HG03457 (cell line): ENCODE results near the gene MMS22L.

Experiments used
- ATAC-seq: cut with Tn5 transposase; IDR thresholded peaks from one replicate; pipeline ENCODE4 v1.9.1; 2021; ENCODE audit warnings: moderate number of reproducible peaks; ENCODE audit not compliant: unreplicated experiment

Gene MMS22L

DNA sequence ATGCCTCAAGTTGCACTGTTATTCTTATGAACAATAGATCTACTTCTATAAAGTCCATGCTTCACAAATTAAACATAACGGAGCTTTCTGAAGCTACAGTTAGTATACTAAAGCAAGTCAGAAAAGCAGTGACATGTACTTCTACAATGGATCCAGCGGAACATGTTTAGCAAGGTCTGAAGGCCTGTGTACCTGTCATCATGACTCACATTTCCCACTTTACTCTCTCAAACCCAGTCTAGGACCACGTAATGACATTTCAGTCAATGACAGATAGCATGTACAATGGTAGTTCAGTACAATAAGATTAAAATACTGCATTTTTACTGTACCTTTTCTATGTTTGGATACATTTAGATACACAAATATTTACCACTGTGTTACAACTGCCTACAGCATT lies 132.1 kb downstream of the MMS22L start:
- ATAC-seq, result no peak

DNA sequence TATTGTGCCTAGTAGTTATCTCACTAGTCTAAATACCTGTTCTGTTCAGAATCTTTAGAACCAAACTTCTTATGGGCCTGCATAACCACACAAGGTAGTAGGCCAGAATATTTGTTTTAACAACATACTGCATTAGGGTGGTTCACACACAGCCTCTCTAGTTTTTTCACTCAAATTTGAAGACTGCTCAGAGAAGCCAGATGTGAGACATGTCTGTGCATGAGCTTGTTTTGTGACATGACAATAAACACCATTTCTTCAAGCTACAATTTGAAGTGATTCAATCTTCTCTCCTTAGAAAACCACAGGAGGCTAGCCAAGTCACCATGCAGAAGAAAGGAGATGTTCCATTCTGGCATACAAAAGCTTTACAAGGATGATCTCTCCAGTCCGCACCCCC lies 135.6 kb downstream of the MMS22L start:
- no peak for ATAC-seq

DNA sequence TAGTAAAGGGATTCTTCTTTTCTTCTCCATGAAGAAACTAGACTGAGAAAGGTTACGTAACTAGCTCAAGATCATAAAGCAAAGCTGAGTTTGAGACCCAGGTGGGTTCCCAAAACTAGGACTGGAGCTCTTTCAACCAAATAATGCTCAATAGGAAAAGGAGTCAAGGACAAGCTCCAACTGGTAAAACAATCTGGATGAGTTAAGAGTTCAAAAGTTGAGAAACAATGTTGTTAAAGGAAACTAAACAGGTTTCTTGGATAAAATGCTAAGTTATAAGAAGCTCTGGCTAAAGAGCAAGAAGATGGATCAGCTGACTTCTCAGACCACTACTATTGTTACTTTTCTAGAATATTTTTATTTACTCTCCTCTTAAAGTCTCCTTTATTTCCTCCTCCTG lies 137.3 kb downstream of the MMS22L start:
- no peak for ATAC-seq

GRCh38 chr6:97141756-97142155 lies 141.3 kb downstream of the MMS22L start:
- ATAC-seq, result no peak

- ATAC-seq, result no peak
Observed at GRCh38 chr6:97138581-97138980, 144.4 kb downstream of the MMS22L start.

- no peak for ATAC-seq
Observed at GRCh38 chr6:97136626-97137358, 146.2 kb downstream of the MMS22L start.

DNA sequence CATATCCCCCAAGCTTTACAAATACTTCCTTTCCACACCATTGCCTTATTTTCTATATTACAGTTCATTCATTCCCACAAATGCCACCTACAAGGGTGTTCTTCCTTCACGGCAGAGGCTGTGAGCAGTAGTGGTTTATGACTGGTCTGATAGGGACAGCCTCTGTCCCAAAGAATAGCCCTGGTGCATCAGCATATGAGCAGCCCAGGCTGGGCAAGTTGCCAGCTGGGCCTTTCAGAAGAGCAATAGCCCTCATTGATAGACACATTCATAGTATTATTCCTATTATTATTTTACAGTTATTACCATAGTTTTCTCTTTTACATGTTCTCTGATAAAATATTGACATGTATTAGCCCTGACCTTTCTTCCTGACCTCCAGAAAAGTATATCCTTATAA lies 149.9 kb downstream of the MMS22L start:
- no peak for ATAC-seq

DNA sequence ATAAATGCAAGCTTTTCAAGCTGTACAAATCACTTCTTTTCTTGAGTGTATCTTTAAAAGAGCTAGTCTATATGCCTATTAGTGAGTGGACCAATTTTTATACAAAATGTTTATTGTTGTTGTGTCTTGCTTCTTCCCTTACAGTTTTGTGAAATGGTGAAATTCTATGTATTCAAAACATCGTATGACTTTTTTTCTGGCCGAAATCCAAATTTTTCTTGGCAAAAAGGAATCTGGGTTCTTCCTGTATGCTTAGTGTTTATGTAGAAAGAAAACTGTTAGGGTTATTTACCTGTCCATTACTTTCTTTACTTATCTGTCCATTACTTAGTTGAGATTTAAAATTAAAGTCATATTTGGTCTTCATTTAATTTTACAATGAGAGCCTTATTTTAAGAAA lies 153.9 kb downstream of the MMS22L start:
- ATAC-seq, result no peak

DNA sequence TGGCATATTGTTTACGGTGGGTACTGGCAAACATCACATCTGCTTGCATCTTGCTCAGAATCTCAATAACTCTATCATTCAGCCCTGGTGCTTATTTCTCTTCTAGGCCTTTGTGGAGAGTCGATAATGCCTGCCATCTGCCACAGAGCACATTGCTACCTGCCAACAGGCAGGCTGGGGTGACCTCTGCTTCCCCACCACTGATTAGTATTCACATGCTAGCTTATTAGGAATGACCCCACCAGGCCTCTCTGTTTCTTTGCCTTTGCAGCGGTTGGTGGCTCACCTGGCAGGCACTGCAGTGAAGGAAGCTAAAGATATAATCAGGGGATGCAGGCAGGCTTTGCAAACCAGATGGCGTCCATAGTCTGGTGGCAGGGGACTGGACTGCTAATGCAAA lies 154.5 kb downstream of the MMS22L start:
- no peak for ATAC-seq

DNA sequence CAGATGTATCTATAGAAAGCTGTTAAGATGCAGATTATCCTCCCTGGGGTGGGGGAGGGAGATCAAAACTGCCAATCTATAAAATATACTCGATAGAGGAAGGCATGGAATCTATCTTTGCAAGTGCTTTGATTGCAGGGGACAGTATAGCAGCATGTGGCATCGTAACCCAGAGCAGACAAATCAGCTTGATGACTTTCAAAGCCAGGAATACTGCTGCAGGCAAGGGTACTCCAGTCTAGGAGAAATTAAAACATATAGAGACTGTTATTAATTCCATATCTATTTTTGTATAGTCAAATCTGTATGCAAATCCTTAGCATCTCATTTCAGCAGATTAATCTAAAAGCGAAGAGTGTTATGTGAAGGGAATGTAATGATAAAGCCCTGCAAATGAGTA lies 159.4 kb downstream of the MMS22L start:
- no peak for ATAC-seq

- no peak for ATAC-seq
Observed at GRCh38 chr6:97123112-97123511, 159.9 kb downstream of the MMS22L start.

DNA sequence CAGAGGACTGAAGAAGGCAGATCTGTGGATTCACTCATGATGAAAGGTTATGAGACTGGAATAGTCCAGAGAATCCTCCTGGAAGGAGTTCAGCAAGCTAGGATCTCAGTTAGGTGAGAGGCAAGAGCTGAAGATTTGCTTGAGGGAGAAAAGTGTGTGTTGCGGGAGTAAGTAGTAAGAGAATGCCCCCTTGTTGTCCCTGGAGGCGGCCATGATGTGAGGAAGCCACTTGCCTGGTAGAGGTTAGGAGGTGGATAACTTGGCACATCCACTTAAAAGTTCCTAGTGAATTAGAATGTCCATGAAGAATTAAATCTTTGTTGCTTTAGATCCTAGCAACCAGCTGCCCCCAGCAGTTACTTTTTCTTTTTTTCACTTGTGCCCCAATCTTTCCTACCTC lies 162.5 kb downstream of the MMS22L start:
- ATAC-seq, result no peak

- no peak for ATAC-seq
Observed at GRCh38 chr6:97114645-97115044, 168.4 kb downstream of the MMS22L start.

GRCh38 chr6:97113170-97113569 lies 169.8 kb downstream of the MMS22L start:
- ATAC-seq, result no peak

- ATAC-seq, result no peak
Observed at GRCh38 chr6:97111243-97111642, 171.8 kb downstream of the MMS22L start.

DNA sequence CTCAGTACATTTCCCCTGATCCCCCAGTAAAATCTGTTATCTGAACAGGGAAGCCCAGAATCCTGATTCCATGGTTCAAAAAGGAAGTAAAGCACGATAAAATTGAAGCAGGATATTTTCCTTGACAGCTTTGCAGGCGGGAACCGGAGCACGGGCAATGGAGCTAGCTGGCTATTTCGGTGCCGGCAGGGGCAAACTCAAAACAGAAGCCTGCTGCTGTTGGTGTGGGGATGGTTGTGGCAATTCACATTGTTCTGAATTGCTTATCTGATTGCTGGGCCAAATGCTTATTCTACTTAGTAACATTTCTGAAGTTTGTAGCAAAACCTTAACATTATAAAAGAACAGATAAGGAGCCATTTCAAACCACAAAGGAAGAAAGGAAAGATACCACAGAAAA lies 172.4 kb downstream of the MMS22L start:
- ATAC-seq, result no peak

- ATAC-seq, result no peak
Observed at GRCh38 chr6:97110149-97110548, 172.9 kb downstream of the MMS22L start.

- ATAC-seq, result no peak
Observed at GRCh38 chr6:97109444-97109843, 173.6 kb downstream of the MMS22L start.

GRCh38 chr6:97102145-97102790 lies 180.7 kb downstream of the MMS22L start:
- no peak for ATAC-seq

- ATAC-seq, result no peak
Observed at GRCh38 chr6:97100696-97101095, 182.3 kb downstream of the MMS22L start.

DNA sequence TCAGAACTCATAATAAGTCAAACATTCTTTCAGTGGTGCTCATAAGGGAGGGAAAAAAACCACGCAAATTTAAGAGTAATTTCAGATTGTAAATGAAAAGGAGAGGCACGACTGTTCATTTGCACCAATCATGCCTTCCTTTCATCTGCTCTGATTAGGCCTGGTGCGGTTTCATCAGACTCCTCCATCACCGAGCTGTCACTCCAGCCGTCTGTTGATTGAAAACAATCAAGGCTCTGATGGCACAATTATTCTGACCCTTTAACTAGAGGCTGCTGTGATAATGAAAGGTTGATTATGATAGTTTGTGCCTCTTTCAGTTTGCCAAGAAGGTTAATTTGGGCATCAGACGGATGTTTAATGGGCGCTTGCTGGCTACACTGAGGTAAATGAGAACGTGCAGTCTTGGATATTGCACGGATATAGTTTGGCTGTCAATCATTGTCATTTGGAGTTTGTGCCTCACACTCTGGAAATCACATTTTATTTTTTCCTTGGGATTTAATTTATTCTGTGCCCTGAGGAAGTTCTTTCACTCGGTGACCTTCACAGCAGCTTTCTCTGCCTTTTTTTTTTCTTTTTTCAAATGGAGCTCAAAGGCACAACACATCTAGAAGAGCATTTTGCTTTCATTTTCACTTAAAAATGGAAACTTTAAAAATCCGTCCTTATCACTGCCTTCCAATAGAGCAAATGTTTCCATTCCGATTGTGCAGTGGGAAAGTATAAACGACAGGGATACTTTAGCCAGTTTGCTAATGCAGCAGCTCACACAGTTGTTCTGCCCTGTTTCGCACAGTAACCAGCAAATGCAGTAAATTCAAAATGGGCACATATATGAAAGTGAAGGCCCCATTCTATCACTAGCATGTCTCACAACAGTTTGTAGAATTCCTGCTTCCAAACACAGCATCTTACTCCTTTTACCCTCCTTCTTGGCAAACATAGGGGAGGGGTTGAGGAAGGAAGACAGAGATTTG lies 185.7 kb downstream of the MMS22L start:
- ATAC-seq, result no peak
